Stimulated activated CD8-positive, alpha-beta memory T cell treated with anti-CD3 and anti-CD28 coated beads, Interleukin-15, amount 100 ng/mL, for 24 hours (primary cell): ENCODE measurements around the gene FAM83C.
"Not testable (repeated sequence)": the region's sequence is repeated elsewhere in the genome, so short reads cannot be mapped to it uniquely, and the experiment has no call there.

ENCODE experiments used
- DNase-seq: peaks from one replicate; pipeline ENCODE4 v3.0.0-alpha.2; 2020; ENCODE audit warnings: low read depth

FAM83C gene

GRCh38 chr20:35318502-35319157 lies 26.4 kb upstream of the FAM83C start:
- no peak for DNase-seq

- no peak for DNase-seq
These were observed 25.4 kb upstream of the FAM83C start for GRCh38 chr20:35317416-35318210.

GRCh38 chr20:35316086-35316485 lies 23.9 kb upstream of the FAM83C start:
- no peak for DNase-seq

- DNase-seq: not testable (repeated sequence)
These were observed 23.4 kb upstream of the FAM83C start for GRCh38 chr20:35315632-35316020.

GRCh38 chr20:35314816-35315631 lies 22.8 kb upstream of the FAM83C start:
- no peak for DNase-seq

- DNase-seq: no peak
These were observed 20.1 kb upstream of the FAM83C start for GRCh38 chr20:35312318-35312717.

GRCh38 chr20:35311822-35312221 lies 19.6 kb upstream of the FAM83C start:
- no peak for DNase-seq

- DNase-seq: no peak
These were observed 19.2 kb upstream of the FAM83C start for GRCh38 chr20:35311409-35311808.

- DNase-seq: no peak
These were observed 15.7 kb upstream of the FAM83C start for GRCh38 chr20:35307666-35308653.

- no peak for DNase-seq
These were observed 14.8 kb upstream of the FAM83C start for GRCh38 chr20:35306931-35307517.

- peak; percentile 35 for DNase-seq
These were observed 13.7 kb upstream of the FAM83C start for GRCh38 chr20:35305682-35306556.

GRCh38 chr20:35304956-35305355 lies 12.7 kb upstream of the FAM83C start:
- no peak for DNase-seq

GRCh38 chr20:35303735-35304491 lies 11.7 kb upstream of the FAM83C start:
- peak; percentile 48 for DNase-seq

GRCh38 chr20:35303382-35303734 lies 11.1 kb upstream of the FAM83C start:
- no peak for DNase-seq

- DNase-seq: no peak
These were observed 10.5 kb upstream of the FAM83C start for GRCh38 chr20:35302421-35303335.

GRCh38 chr20:35301426-35301825 lies 9.2 kb upstream of the FAM83C start:
- DNase-seq: no peak

- no peak for DNase-seq
These were observed 8.4 kb upstream of the FAM83C start for GRCh38 chr20:35300469-35301262.

GRCh38 chr20:35299780-35300179 lies 7.6 kb upstream of the FAM83C start:
- no peak for DNase-seq
